ENCODE data around the gene MICAL2. TPM values are rescaled to one million over a fixed set of nuclear protein-coding genes. Genes with fewer than 3 reads are reported as not detected.
A peak's percentile ranks its signal among the peaks of the same experiment; 100 is the strongest.

MICAL2 gene
- total RNA-seq, 1 experiment from 2014 or later: 314 TPM

GRCh38 chr11:12280838-12281565, 170.6 kb downstream of the MICAL2 start:
- no peak for DNase-seq (ENCODE audit: low read depth)

- DNase-seq (ENCODE audit: low read depth): peak; percentile 82
Observed at GRCh38 chr11:12281571-12282478, 171.4 kb downstream of the MICAL2 start.

GRCh38 chr11:12282676-12283075, 172.3 kb downstream of the MICAL2 start:
- no peak for DNase-seq (ENCODE audit: low read depth)

- peak; percentile 87 for DNase-seq (ENCODE audit: low read depth)
Observed at GRCh38 chr11:12284316-12285050, 174.1 kb downstream of the MICAL2 start.

- DNase-seq (ENCODE audit: low read depth): peak; percentile 97
Observed at GRCh38 chr11:12285106-12285505, 174.7 kb downstream of the MICAL2 start.

- peak; percentile 60 for DNase-seq (ENCODE audit: low read depth)
Observed at GRCh38 chr11:12285811-12286222, 175.4 kb downstream of the MICAL2 start.

GRCh38 chr11:12286606-12287005, 176.2 kb downstream of the MICAL2 start:
- DNase-seq (ENCODE audit: low read depth): no peak

GRCh38 chr11:12287009-12287373, 176.6 kb downstream of the MICAL2 start:
- DNase-seq (ENCODE audit: low read depth): peak; percentile 96

GRCh38 chr11:12287374-12288211, 177.2 kb downstream of the MICAL2 start:
- DNase-seq (ENCODE audit: low read depth): peak; percentile 97

GRCh38 chr11:12288212-12288930, 178.0 kb downstream of the MICAL2 start:
- DNase-seq (ENCODE audit: low read depth): peak; percentile 93

GRCh38 chr11:12288931-12289666, 178.7 kb downstream of the MICAL2 start:
- DNase-seq (ENCODE audit: low read depth): no peak

- DNase-seq (ENCODE audit: low read depth): no peak
Observed at GRCh38 chr11:12289667-12290476, 179.5 kb downstream of the MICAL2 start.

GRCh38 chr11:12290477-12290922, 180.1 kb downstream of the MICAL2 start:
- no peak for DNase-seq (ENCODE audit: low read depth)

- DNase-seq (ENCODE audit: low read depth): no peak
Observed at GRCh38 chr11:12291313-12291712, 180.9 kb downstream of the MICAL2 start.

GRCh38 chr11:12291766-12292165, 181.4 kb downstream of the MICAL2 start:
- DNase-seq (ENCODE audit: low read depth): no peak

- no peak for DNase-seq (ENCODE audit: low read depth)
Observed at GRCh38 chr11:12292766-12293165, 182.4 kb downstream of the MICAL2 start.

- DNase-seq (ENCODE audit: low read depth): no peak
Observed at GRCh38 chr11:12293486-12293885, 183.1 kb downstream of the MICAL2 start.

- no peak for DNase-seq (ENCODE audit: low read depth)
Observed at GRCh38 chr11:12294613-12295012, 184.2 kb downstream of the MICAL2 start.

All from HT1080 (cell line).